Activated effector memory CD4-positive, alpha-beta T cell treated with Interleukin-2 at 50 U/mL for 16 hours (primary cell): ENCODE data around the gene UBE4B.
"Not testable (repeated sequence)": the region's sequence is repeated elsewhere in the genome, so short reads cannot be mapped to it uniquely, and the experiment has no call there.

Experiments
- DNase-seq: peaks from one replicate; pipeline ENCODE4 v3.0.0-alpha.2; 2020

The UBE4B gene

GRCh38 chr1:10179406-10180091, 146.8 kb downstream of the UBE4B start:
- no peak for DNase-seq

GRCh38 chr1:10181154-10181553, 148.4 kb downstream of the UBE4B start:
- DNase-seq = no peak

- no peak for DNase-seq
These were observed 153.0 kb downstream of the UBE4B start for GRCh38 chr1:10185759-10186158.

GRCh38 chr1:10186331-10187025, 153.7 kb downstream of the UBE4B start:
- DNase-seq = no peak

- DNase-seq = no peak
These were observed 154.2 kb downstream of the UBE4B start for GRCh38 chr1:10187026-10187334.

GRCh38 chr1:10188133-10188650, 155.4 kb downstream of the UBE4B start:
- no peak for DNase-seq

GRCh38 chr1:10189659-10190058, 156.9 kb downstream of the UBE4B start:
- no peak for DNase-seq

GRCh38 chr1:10192263-10192662, 159.5 kb downstream of the UBE4B start:
- DNase-seq = no peak

GRCh38 chr1:10193288-10193687, 160.5 kb downstream of the UBE4B start:
- no peak for DNase-seq

- DNase-seq = no peak
These were observed 162.8 kb downstream of the UBE4B start for GRCh38 chr1:10195570-10195969.

GRCh38 chr1:10196976-10197375, 164.2 kb downstream of the UBE4B start:
- DNase-seq = no peak

GRCh38 chr1:10200620-10201019, 167.9 kb downstream of the UBE4B start:
- no peak for DNase-seq

- no peak for DNase-seq
These were observed 171.4 kb downstream of the UBE4B start for GRCh38 chr1:10204003-10204642.

- not testable (repeated sequence) for DNase-seq
These were observed 172.4 kb downstream of the UBE4B start for GRCh38 chr1:10205206-10205605.

- no peak for DNase-seq
These were observed 175.1 kb downstream of the UBE4B start for GRCh38 chr1:10207810-10208209.

- no peak for DNase-seq
These were observed 175.8 kb downstream of the UBE4B start for GRCh38 chr1:10208537-10208936.

GRCh38 chr1:10209590-10209904, 176.8 kb downstream of the UBE4B start:
- no peak for DNase-seq

- peak; percentile 95 for DNase-seq
These were observed 177.4 kb downstream of the UBE4B start, which contains the start of gene KIF1B for GRCh38 chr1:10209905-10210810. Gene KIF1B (plus strand): TSS chr1:10210570. CDS start chr1:10232329, 21,759 bp downstream.

- no peak for DNase-seq
These were observed 178.4 kb downstream of the UBE4B start for GRCh38 chr1:10210841-10211804.

- no peak for DNase-seq
These were observed 179.2 kb downstream of the UBE4B start for GRCh38 chr1:10211805-10212410.

GRCh38 chr1:10212476-10212875, 179.7 kb downstream of the UBE4B start:
- no peak for DNase-seq
